ENCODE data around the gene TBC1D9.

The TBC1D9 gene

GRCh38 chr4:140756319-140757231, at the start of gene TBC1D9:
Gene TBC1D9, minus strand, starts transcription at chr4:140756385. Its CDS starts 340 bp downstream, at chr4:140756045.
- peak; percentile 91 for DNase-seq (ENCODE audit: low read depth)
- peak; percentile 17; the same call in 1 of the 2 replicates for TF ChIP-seq CTCF (IDR thresholded peaks at IDR 0.05; ENCODE audit: control insufficient read depth, extremely low read depth, insufficient read depth)
- peak within 1 kb of the TSS; percentile 73 for H3K4me3 ChIP-seq (ENCODE audit: low read depth, low read length)

- no peak for TF ChIP-seq CTCF (IDR thresholded peaks at IDR 0.05; ENCODE audit: control insufficient read depth, extremely low read depth, insufficient read depth)
- no peak overlapping the region for H3K4me3 ChIP-seq (ENCODE audit: low read depth, low read length)
- DNase-seq (ENCODE audit: low read depth) = no peak
Measured at GRCh38 chr4:140805293-140805692, 49.1 kb upstream of the TBC1D9 start.

GRCh38 chr4:140802591-140802990, 46.4 kb upstream of the TBC1D9 start:
- no peak for TF ChIP-seq CTCF (IDR thresholded peaks at IDR 0.05; ENCODE audit: control insufficient read depth, extremely low read depth, insufficient read depth)
- DNase-seq (ENCODE audit: low read depth) = no peak
- no peak overlapping the region for H3K4me3 ChIP-seq (ENCODE audit: low read depth, low read length)

- no peak for TF ChIP-seq CTCF (IDR thresholded peaks at IDR 0.05; ENCODE audit: control insufficient read depth, extremely low read depth, insufficient read depth)
- DNase-seq (ENCODE audit: low read depth) = no peak
- H3K4me3 ChIP-seq (ENCODE audit: low read depth, low read length) = no peak overlapping the region
Measured at GRCh38 chr4:140800666-140801065, 44.5 kb upstream of the TBC1D9 start.

- DNase-seq (ENCODE audit: low read depth) = no peak
- no peak overlapping the region for H3K4me3 ChIP-seq (ENCODE audit: low read depth, low read length)
- TF ChIP-seq CTCF (IDR thresholded peaks at IDR 0.05; ENCODE audit: control insufficient read depth, extremely low read depth, insufficient read depth) = no peak
Measured at GRCh38 chr4:140799686-140800225, 43.6 kb upstream of the TBC1D9 start.

GRCh38 chr4:140793291-140793690, 37.1 kb upstream of the TBC1D9 start:
- DNase-seq (ENCODE audit: low read depth) = no peak
- H3K4me3 ChIP-seq (ENCODE audit: low read depth, low read length) = no peak overlapping the region
- TF ChIP-seq CTCF (IDR thresholded peaks at IDR 0.05; ENCODE audit: control insufficient read depth, extremely low read depth, insufficient read depth) = no peak

Measured in LNCaP clone FGC (cell line).